Astrocyte of the spinal cord (primary cell): Measurements from ENCODE around the gene PRRC2A.
"Not testable (repeated sequence)": the region's sequence is repeated elsewhere in the genome, so short reads cannot be mapped to it uniquely, and the experiment has no call there.

ENCODE experiments used
- DNase-seq: peaks from one replicate; pipeline ENCODE4 v3.0.0; 2011; ENCODE audit warnings: low read depth, low spot score
- H3K4me3 ChIP-seq: 2 replicates; pipeline ENCODE4 v1.5.1; 2011; ENCODE audit warnings: low read depth, mild to moderate bottlenecking, low read length, moderate library complexity
- CTCF ChIP-seq: IDR thresholded peaks from 2 replicates; pipeline ENCODE4 v1.5.1; 2012; ENCODE audit warnings: low read depth, mild to moderate bottlenecking, low read length, inconsistent platforms
- in situ Hi-C: cut with HindIII; loops from 2 replicates; pipeline ENCODE4 v1.10.0; 2017; ENCODE audit warnings: low sequenced_read_pairs

The PRRC2A gene

GRCh38 chr6:31586008-31586407 is 34.5 kb upstream of the PRRC2A start, which contains the start of gene LST1:
Gene LST1, plus strand, starts transcription at chr6:31586277. Its CDS starts 1,023 bp downstream, at chr6:31587300.
- H3K4me3 ChIP-seq, result no peak within 1 kb of the TSS
- no peak for TF ChIP-seq CTCF
- in situ Hi-C loops, result no loop called here

GRCh38 chr6:31586599-31587281 is 33.8 kb upstream of the PRRC2A start:
- no peak for TF ChIP-seq CTCF
- no peak for DNase-seq
- in situ Hi-C loops, result no loop called here
- H3K4me3 ChIP-seq, result no peak overlapping the region

More at GRCh38 chr6:31586008-31586407, 34.5 kb upstream of the PRRC2A start, which contains the start of gene LST1:
- no peak for DNase-seq

GRCh38 chr6:31587791-31588777 is 32.4 kb upstream of the PRRC2A start:
- in situ Hi-C loops, result no loop called here
- no peak for DNase-seq
- no peak overlapping the region for H3K4me3 ChIP-seq
- no peak for TF ChIP-seq CTCF

GRCh38 chr6:31588871-31589650 is 31.5 kb upstream of the PRRC2A start:
- no peak for DNase-seq
- in situ Hi-C loops, result no loop called here
- no peak for TF ChIP-seq CTCF
- H3K4me3 ChIP-seq, result no peak overlapping the region

GRCh38 chr6:31590691-31591090 is 29.8 kb upstream of the PRRC2A start:
- DNase-seq, H3K4me3 ChIP-seq, in situ Hi-C loops: not testable (repeated sequence)

GRCh38 chr6:31592396-31592771 is 28.1 kb upstream of the PRRC2A start:
- DNase-seq, result no peak
- no peak overlapping the region for H3K4me3 ChIP-seq
- no peak for TF ChIP-seq CTCF
- in situ Hi-C loops, result no loop called here
